SK-N-SH treated with all-trans-retinoic acid at 6 μM for 48 hours (cell line): ENCODE measurements around the gene CD300LB.

ENCODE experiments used
- ATAC-seq: fragments of 200-7000 bp; cut with Tn5 transposase; 3 replicates; pipeline ENCODE4 v1.9.1; 2020; ENCODE audit warnings: mild to moderate bottlenecking, moderate library complexity
- ARNTL ChIP-seq: fragments of 450-650 bp; formaldehyde crosslinking; IDR thresholded peaks from 2 replicates; pipeline ENCODE4 v1.5.0; 2020; ENCODE audit warnings: low read depth, mild to moderate bottlenecking, moderate library complexity, borderline replicate concordance
- BACH2 ChIP-seq: fragments of 250-450 bp; sonication (Bioruptor Pico); IDR thresholded peaks from 2 replicates; pipeline ENCODE4 v1.9.0; 2021; ENCODE audit warnings: mild to moderate bottlenecking, borderline replicate concordance
- CSDC2 ChIP-seq: fragments of 250-450 bp; sonication (Bioruptor Pico); IDR thresholded peaks from 2 replicates; pipeline ENCODE4 v1.5.0; 2020; ENCODE audit warnings: mild to moderate bottlenecking, moderate library complexity
- ESRRG ChIP-seq: fragments of 250-450 bp; sonication (Bioruptor Pico); IDR thresholded peaks from 2 replicates; pipeline ENCODE4 v1.6.1; 2021; ENCODE audit warnings: mild to moderate bottlenecking
- GLIS3 ChIP-seq: fragments of 250-450 bp; sonication (Bioruptor Pico); IDR thresholded peaks from 2 replicates; pipeline ENCODE4 v1.5.0; 2020; ENCODE audit warnings: mild to moderate bottlenecking, moderate library complexity
- ISL1 ChIP-seq: fragments of 250-450 bp; sonication (Bioruptor Pico); IDR thresholded peaks from 2 replicates; pipeline ENCODE4 v2.1.2; 2022; ENCODE audit warnings: mild to moderate bottlenecking, moderate library complexity
- OSR1 ChIP-seq: fragments of 250-450 bp; sonication (Bioruptor Pico); IDR thresholded peaks from 2 replicates; pipeline ENCODE4 v1.8.0; 2022; ENCODE audit warnings: moderate library complexity, mild to moderate bottlenecking, inconsistent platforms
- RARB ChIP-seq: fragments of 250-450 bp; sonication (Bioruptor Pico); IDR thresholded peaks from 2 replicates; pipeline ENCODE4 v1.8.0; 2021; ENCODE audit warnings: mild to moderate bottlenecking, moderate library complexity
- SNAI2 ChIP-seq: fragments of 250-450 bp; sonication (Bioruptor Pico); IDR thresholded peaks from 2 replicates; pipeline ENCODE4 v1.5.0; 2020; ENCODE audit warnings: mild to moderate bottlenecking, moderate library complexity
- TOX ChIP-seq: fragments of 250-450 bp; sonication (Bioruptor Pico); IDR thresholded peaks from 2 replicates; pipeline ENCODE4 v1.8.0; 2021; ENCODE audit warnings: mild to moderate bottlenecking, moderate library complexity, borderline replicate concordance
- ZC3H10 ChIP-seq: fragments of 250-450 bp; sonication (Bioruptor Pico); IDR thresholded peaks from 2 replicates; pipeline ENCODE4 v1.5.1; 2021; ENCODE audit warnings: mild to moderate bottlenecking, moderate library complexity
- ZFP3 ChIP-seq: fragments of 250-450 bp; sonication (Bioruptor Pico); IDR thresholded peaks from 2 replicates; pipeline ENCODE4 v1.5.0; 2020; ENCODE audit warnings: mild to moderate bottlenecking, moderate library complexity
- ZFP30 ChIP-seq: fragments of 450-650 bp; formaldehyde crosslinking; IDR thresholded peaks from 2 replicates; pipeline ENCODE4 v1.5.0; 2022; ENCODE audit warnings: mild to moderate bottlenecking, moderate library complexity
- ZNF565 ChIP-seq: fragments of 450-650 bp; formaldehyde crosslinking; conservative IDR thresholded peaks from 2 replicates; pipeline ENCODE4 v1.5.0; 2020; ENCODE audit warnings: low read depth, mild to moderate bottlenecking, moderate library complexity
- ZNF70 ChIP-seq: fragments of 450-650 bp; formaldehyde crosslinking; IDR thresholded peaks from 2 replicates; pipeline ENCODE4 v1.5.0; 2020; ENCODE audit warnings: mild to moderate bottlenecking, moderate library complexity
- ZNF8 ChIP-seq: fragments of 450-650 bp; formaldehyde crosslinking; IDR thresholded peaks from 2 replicates; pipeline ENCODE4 v1.5.0; 2020; ENCODE audit warnings: mild to moderate bottlenecking, moderate library complexity
- TF ChIP-seq, protein P1 (sequence below): fragments of 250-450 bp; sonication (Bioruptor Pico); IDR thresholded peaks from 2 replicates; pipeline ENCODE4 v1.8.0; 2020; ENCODE audit warnings: mild to moderate bottlenecking, moderate library complexity, borderline replicate concordance
- TF ChIP-seq, protein P2 (sequence below): fragments of 250-450 bp; sonication (Bioruptor Pico); IDR thresholded peaks from 2 replicates; pipeline ENCODE4 v1.5.0; 2020; ENCODE audit warnings: mild to moderate bottlenecking, moderate library complexity
- TF ChIP-seq, protein P3 (sequence below): fragments of 250-450 bp; sonication (Bioruptor Pico); IDR thresholded peaks from 2 replicates; pipeline ENCODE4 v1.8.0; 2021; ENCODE audit warnings: low read depth, mild to moderate bottlenecking, moderate library complexity, borderline replicate concordance
- TF ChIP-seq, protein P4 (sequence below): fragments of 250-450 bp; sonication (Bioruptor Pico); IDR thresholded peaks from 2 replicates; pipeline ENCODE4 v1.5.1; 2021; ENCODE audit warnings: mild to moderate bottlenecking, moderate library complexity
- TF ChIP-seq, protein P5 (sequence below): fragments of 250-450 bp; sonication (Bioruptor Pico); IDR thresholded peaks from 2 replicates; pipeline ENCODE4 v1.5.1; 2020; ENCODE audit warnings: low read depth, mild to moderate bottlenecking, moderate library complexity

CD300LB gene

DNA sequence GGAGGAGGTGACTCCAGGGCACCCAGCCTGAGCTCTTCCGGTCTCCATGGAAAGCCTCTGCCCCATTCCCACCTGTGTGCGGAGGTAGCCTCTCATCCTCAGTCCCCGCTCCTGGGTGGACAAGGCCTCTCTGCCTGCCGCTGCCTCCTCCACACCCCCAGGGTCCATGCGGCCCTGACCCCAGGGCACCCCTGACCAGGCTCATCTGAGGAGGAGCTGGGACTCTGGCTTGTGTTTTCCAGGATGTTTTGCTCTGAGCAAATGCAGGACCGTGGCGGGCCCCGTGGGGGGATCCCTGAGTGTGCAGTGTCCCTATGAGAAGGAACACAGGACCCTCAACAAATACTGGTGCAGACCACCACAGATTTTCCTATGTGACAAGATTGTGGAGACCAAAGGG lies 58.0 kb downstream of the CD300LB start:
- no peak for ATAC-seq
- no peak for TF ChIP-seq ZC3H10 (CRISPR knock-in tag)
- no peak for TF ChIP-seq RARB
- no peak for TF ChIP-seq CSDC2 (CRISPR knock-in tag)
- TF ChIP-seq, protein P1, sequence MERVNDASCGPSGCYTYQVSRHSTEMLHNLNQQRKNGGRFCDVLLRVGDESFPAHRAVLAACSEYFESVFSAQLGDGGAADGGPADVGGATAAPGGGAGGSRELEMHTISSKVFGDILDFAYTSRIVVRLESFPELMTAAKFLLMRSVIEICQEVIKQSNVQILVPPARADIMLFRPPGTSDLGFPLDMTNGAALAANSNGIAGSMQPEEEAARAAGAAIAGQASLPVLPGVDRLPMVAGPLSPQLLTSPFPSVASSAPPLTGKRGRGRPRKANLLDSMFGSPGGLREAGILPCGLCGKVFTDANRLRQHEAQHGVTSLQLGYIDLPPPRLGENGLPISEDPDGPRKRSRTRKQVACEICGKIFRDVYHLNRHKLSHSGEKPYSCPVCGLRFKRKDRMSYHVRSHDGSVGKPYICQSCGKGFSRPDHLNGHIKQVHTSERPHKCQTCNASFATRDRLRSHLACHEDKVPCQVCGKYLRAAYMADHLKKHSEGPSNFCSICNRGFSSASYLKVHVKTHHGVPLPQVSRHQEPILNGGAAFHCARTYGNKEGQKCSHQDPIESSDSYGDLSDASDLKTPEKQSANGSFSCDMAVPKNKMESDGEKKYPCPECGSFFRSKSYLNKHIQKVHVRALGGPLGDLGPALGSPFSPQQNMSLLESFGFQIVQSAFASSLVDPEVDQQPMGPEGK (CRISPR knock-in tag) = no peak
- TF ChIP-seq, protein P2, sequence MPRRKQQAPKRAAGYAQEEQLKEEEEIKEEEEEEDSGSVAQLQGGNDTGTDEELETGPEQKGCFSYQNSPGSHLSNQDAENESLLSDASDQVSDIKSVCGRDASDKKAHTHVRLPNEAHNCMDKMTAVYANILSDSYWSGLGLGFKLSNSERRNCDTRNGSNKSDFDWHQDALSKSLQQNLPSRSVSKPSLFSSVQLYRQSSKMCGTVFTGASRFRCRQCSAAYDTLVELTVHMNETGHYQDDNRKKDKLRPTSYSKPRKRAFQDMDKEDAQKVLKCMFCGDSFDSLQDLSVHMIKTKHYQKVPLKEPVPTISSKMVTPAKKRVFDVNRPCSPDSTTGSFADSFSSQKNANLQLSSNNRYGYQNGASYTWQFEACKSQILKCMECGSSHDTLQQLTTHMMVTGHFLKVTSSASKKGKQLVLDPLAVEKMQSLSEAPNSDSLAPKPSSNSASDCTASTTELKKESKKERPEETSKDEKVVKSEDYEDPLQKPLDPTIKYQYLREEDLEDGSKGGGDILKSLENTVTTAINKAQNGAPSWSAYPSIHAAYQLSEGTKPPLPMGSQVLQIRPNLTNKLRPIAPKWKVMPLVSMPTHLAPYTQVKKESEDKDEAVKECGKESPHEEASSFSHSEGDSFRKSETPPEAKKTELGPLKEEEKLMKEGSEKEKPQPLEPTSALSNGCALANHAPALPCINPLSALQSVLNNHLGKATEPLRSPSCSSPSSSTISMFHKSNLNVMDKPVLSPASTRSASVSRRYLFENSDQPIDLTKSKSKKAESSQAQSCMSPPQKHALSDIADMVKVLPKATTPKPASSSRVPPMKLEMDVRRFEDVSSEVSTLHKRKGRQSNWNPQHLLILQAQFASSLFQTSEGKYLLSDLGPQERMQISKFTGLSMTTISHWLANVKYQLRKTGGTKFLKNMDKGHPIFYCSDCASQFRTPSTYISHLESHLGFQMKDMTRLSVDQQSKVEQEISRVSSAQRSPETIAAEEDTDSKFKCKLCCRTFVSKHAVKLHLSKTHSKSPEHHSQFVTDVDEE (CRISPR knock-in tag) = no peak
- no peak for TF ChIP-seq ZFP3 (CRISPR knock-in tag)
- TF ChIP-seq OSR1 (CRISPR knock-in tag) = no peak
- TF ChIP-seq, protein P3, sequence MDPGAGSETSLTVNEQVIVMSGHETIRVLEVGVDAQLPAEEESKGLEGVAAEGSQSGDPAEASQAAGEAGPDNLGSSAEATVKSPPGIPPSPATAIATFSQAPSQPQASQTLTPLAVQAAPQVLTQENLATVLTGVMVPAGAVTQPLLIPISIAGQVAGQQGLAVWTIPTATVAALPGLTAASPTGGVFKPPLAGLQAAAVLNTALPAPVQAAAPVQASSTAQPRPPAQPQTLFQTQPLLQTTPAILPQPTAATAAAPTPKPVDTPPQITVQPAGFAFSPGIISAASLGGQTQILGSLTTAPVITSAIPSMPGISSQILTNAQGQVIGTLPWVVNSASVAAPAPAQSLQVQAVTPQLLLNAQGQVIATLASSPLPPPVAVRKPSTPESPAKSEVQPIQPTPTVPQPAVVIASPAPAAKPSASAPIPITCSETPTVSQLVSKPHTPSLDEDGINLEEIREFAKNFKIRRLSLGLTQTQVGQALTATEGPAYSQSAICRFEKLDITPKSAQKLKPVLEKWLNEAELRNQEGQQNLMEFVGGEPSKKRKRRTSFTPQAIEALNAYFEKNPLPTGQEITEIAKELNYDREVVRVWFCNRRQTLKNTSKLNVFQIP (CRISPR knock-in tag) = no peak
- TF ChIP-seq ESRRG (CRISPR knock-in tag) = no peak
- TF ChIP-seq BACH2 = no peak
- no peak for TF ChIP-seq TOX
- no peak for TF ChIP-seq ZNF70 (CRISPR knock-in tag)
- TF ChIP-seq, protein P4, sequence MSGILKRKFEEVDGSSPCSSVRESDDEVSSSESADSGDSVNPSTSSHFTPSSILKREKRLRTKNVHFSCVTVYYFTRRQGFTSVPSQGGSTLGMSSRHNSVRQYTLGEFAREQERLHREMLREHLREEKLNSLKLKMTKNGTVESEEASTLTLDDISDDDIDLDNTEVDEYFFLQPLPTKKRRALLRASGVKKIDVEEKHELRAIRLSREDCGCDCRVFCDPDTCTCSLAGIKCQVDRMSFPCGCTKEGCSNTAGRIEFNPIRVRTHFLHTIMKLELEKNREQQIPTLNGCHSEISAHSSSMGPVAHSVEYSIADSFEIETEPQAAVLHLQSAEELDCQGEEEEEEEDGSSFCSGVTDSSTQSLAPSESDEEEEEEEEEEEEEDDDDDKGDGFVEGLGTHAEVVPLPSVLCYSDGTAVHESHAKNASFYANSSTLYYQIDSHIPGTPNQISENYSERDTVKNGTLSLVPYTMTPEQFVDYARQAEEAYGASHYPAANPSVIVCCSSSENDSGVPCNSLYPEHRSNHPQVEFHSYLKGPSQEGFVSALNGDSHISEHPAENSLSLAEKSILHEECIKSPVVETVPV (CRISPR knock-in tag) = no peak
- no peak for TF ChIP-seq ZFP30
- no peak for TF ChIP-seq ZNF8 (CRISPR knock-in tag)
- TF ChIP-seq SNAI2 (CRISPR knock-in tag) = no peak

DNA sequence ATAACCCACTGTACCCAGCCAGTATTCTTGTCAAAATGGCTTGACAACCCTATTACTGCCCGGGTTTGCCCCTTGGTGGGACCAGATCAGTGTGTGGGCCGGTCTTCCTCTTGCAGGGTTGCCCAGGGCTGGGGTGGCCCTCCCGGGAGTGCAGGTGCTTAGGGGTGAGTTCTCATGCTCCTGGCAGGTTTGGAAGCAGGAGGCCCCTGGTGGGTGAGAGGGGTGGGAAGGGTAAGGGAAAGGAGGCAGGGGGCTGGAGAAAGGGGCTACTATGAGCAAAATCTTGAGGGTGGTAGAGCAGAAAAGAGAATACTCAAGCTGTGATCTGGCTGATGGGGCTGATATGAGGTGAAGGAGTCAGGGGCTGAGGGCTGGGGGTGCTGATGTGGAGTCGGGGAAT lies 58.4 kb downstream of the CD300LB start:
- TF ChIP-seq, protein P1 (CRISPR knock-in tag) = no peak
- TF ChIP-seq SNAI2 (CRISPR knock-in tag) (no peak), TOX (no peak), RARB (no peak), ZC3H10 (CRISPR knock-in tag) (no peak), OSR1 (CRISPR knock-in tag) (no peak), ARNTL (CRISPR knock-in tag) (no peak), ZNF8 (CRISPR knock-in tag) (no peak), ZNF565 (CRISPR knock-in tag) (no peak), CSDC2 (CRISPR knock-in tag) (no peak), BACH2 (no peak), GLIS3 (CRISPR knock-in tag) (no peak), ESRRG (CRISPR knock-in tag) (no peak), ISL1 (CRISPR knock-in tag) (no peak)
- TF ChIP-seq, protein P5, sequence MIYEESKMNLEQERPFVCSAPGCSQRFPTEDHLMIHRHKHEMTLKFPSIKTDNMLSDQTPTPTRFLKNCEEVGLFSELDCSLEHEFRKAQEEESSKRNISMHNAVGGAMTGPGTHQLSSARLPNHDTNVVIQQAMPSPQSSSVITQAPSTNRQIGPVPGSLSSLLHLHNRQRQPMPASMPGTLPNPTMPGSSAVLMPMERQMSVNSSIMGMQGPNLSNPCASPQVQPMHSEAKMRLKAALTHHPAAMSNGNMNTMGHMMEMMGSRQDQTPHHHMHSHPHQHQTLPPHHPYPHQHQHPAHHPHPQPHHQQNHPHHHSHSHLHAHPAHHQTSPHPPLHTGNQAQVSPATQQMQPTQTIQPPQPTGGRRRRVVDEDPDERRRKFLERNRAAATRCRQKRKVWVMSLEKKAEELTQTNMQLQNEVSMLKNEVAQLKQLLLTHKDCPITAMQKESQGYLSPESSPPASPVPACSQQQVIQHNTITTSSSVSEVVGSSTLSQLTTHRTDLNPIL (CRISPR knock-in tag) = no peak
- TF ChIP-seq, protein P4 (CRISPR knock-in tag) = no peak
- TF ChIP-seq, protein P3 (CRISPR knock-in tag) = no peak
- TF ChIP-seq, all 23 proteins: peak for 0
- ATAC-seq = no peak
